Activated naive CD8-positive, alpha-beta T cell (primary cell): Measurements from ENCODE around the gene PNMA8B.
A peak's percentile ranks its signal among the peaks of the same experiment; 100 is the strongest.
"Not testable (repeated sequence)": the region's sequence is repeated elsewhere in the genome, so short reads cannot be mapped to it uniquely, and the experiment has no call there.

Experiments
- H3K27ac Mint-ChIP-seq: one replicate; pipeline ENCODE4 v1.8.0; 2021; ENCODE audit warnings: mixed read lengths
- H3K27me3 Mint-ChIP-seq: one replicate; pipeline ENCODE4 v1.8.0; 2021; ENCODE audit warnings: mixed read lengths
- H3K36me3 Mint-ChIP-seq: one replicate; pipeline ENCODE4 v1.8.0; 2021; ENCODE audit warnings: mixed read lengths
- H3K4me1 Mint-ChIP-seq: one replicate; pipeline ENCODE4 v1.8.0; 2021; ENCODE audit warnings: low read depth, mixed read lengths
- H3K4me3 Mint-ChIP-seq: one replicate; pipeline ENCODE4 v1.8.0; 2021; ENCODE audit warnings: mild to moderate bottlenecking, mixed read lengths
- H3K9me3 Mint-ChIP-seq: one replicate; pipeline ENCODE4 v1.8.0; 2021; ENCODE audit warnings: low read depth, mixed read lengths

Gene PNMA8B

GRCh38 chr19:46522988-46523387, 27.3 kb upstream of the PNMA8B start:
- H3K9me3 Mint-ChIP-seq, H3K27me3 Mint-ChIP-seq: not testable (repeated sequence)
- Mint-ChIP-seq H3K36me3 (peaks cover 14% of the 10 kb centered on the region), H3K27ac (peak overlapping the region; percentile 98), H3K4me3 (peak overlapping the region; percentile 74), H3K4me1 (peaks cover 67% of the 10 kb centered on the region)

- peaks cover 72% of the 10 kb centered on the region for H3K4me1 Mint-ChIP-seq
- no peaks in the 10 kb centered on the region for H3K27me3 Mint-ChIP-seq
- peak overlapping the region; percentile 70 for H3K4me3 Mint-ChIP-seq
- peaks cover 14% of the 10 kb centered on the region for H3K36me3 Mint-ChIP-seq
- H3K9me3 Mint-ChIP-seq = no peaks in the 10 kb centered on the region
- peak overlapping the region; percentile 98 for H3K27ac Mint-ChIP-seq
Observed at GRCh38 chr19:46521241-46521868, 25.7 kb upstream of the PNMA8B start.

GRCh38 chr19:46520616-46521015, 24.9 kb upstream of the PNMA8B start:
- no peaks in the 10 kb centered on the region for H3K9me3 Mint-ChIP-seq
- H3K27ac Mint-ChIP-seq = peak overlapping the region; percentile 76
- peaks cover 11% of the 10 kb centered on the region for H3K36me3 Mint-ChIP-seq
- H3K27me3 Mint-ChIP-seq = no peaks in the 10 kb centered on the region
- H3K4me3 Mint-ChIP-seq = peak overlapping the region; percentile 5
- peaks cover 74% of the 10 kb centered on the region for H3K4me1 Mint-ChIP-seq

GRCh38 chr19:46517471-46517870, 21.8 kb upstream of the PNMA8B start:
- Mint-ChIP-seq H3K27me3 (no peaks in the 10 kb centered on the region), H3K9me3 (no peaks in the 10 kb centered on the region), H3K36me3 (peaks cover 4% of the 10 kb centered on the region), H3K27ac (peak overlapping the region; percentile 61), H3K4me1 (peaks cover 55% of the 10 kb centered on the region), H3K4me3 (no peak overlapping the region)

- Mint-ChIP-seq H3K4me3 (no peak overlapping the region), H3K4me1 (peaks cover 44% of the 10 kb centered on the region), H3K9me3 (no peaks in the 10 kb centered on the region), H3K36me3 (peaks cover 3% of the 10 kb centered on the region), H3K27ac (peak overlapping the region; percentile 78), H3K27me3 (no peaks in the 10 kb centered on the region)
Observed at GRCh38 chr19:46515879-46516350, 20.2 kb upstream of the PNMA8B start.

GRCh38 chr19:46515290-46515609, 19.6 kb upstream of the PNMA8B start:
- Mint-ChIP-seq H3K4me3 (no peak overlapping the region), H3K9me3 (no peaks in the 10 kb centered on the region), H3K4me1 (peaks cover 38% of the 10 kb centered on the region), H3K36me3 (peaks cover 3% of the 10 kb centered on the region), H3K27me3 (no peaks in the 10 kb centered on the region), H3K27ac (no peak overlapping the region)

GRCh38 chr19:46514589-46515289, 19.1 kb upstream of the PNMA8B start:
- no peaks in the 10 kb centered on the region for H3K27me3 Mint-ChIP-seq
- H3K4me1 Mint-ChIP-seq = peaks cover 34% of the 10 kb centered on the region
- no peaks in the 10 kb centered on the region for H3K9me3 Mint-ChIP-seq
- H3K36me3 Mint-ChIP-seq = peaks cover 3% of the 10 kb centered on the region
- no peak overlapping the region for H3K4me3 Mint-ChIP-seq
- no peak overlapping the region for H3K27ac Mint-ChIP-seq

- Mint-ChIP-seq H3K27ac (no peak overlapping the region), H3K27me3 (no peaks in the 10 kb centered on the region)
Observed at GRCh38 chr19:46513461-46514236, 18.0 kb upstream of the PNMA8B start.

GRCh38 chr19:46511237-46511636, 15.6 kb upstream of the PNMA8B start:
- H3K36me3 Mint-ChIP-seq = peaks cover 3% of the 10 kb centered on the region
- no peaks in the 10 kb centered on the region for H3K9me3 Mint-ChIP-seq
- H3K27ac Mint-ChIP-seq = no peak overlapping the region
- peaks cover 7% of the 10 kb centered on the region for H3K27me3 Mint-ChIP-seq
- H3K4me3 Mint-ChIP-seq = no peak overlapping the region
- H3K4me1 Mint-ChIP-seq = peaks cover 12% of the 10 kb centered on the region

More at GRCh38 chr19:46513461-46514236, 18.0 kb upstream of the PNMA8B start:
- H3K9me3 Mint-ChIP-seq = no peaks in the 10 kb centered on the region
- peaks cover 23% of the 10 kb centered on the region for H3K4me1 Mint-ChIP-seq
- H3K4me3 Mint-ChIP-seq = no peak overlapping the region
- H3K36me3 Mint-ChIP-seq = peaks cover 3% of the 10 kb centered on the region

- peaks cover under 1% of the 10 kb centered on the region for H3K4me1 Mint-ChIP-seq
- peaks cover 8% of the 10 kb centered on the region for H3K27me3 Mint-ChIP-seq
- H3K27ac Mint-ChIP-seq = no peak overlapping the region
- peaks cover 3% of the 10 kb centered on the region for H3K36me3 Mint-ChIP-seq
- no peaks in the 10 kb centered on the region for H3K9me3 Mint-ChIP-seq
- H3K4me3 Mint-ChIP-seq = no peak overlapping the region
Observed at GRCh38 chr19:46508206-46508605, 12.5 kb upstream of the PNMA8B start.

GRCh38 chr19:46503848-46504453, 8.3 kb upstream of the PNMA8B start:
- peaks cover 13% of the 10 kb centered on the region for H3K27me3 Mint-ChIP-seq
- H3K4me1 Mint-ChIP-seq = no peaks in the 10 kb centered on the region
- H3K36me3 Mint-ChIP-seq = no peaks in the 10 kb centered on the region
- H3K27ac Mint-ChIP-seq = no peak overlapping the region
- H3K9me3 Mint-ChIP-seq = no peaks in the 10 kb centered on the region
- H3K4me3 Mint-ChIP-seq = no peak overlapping the region

- Mint-ChIP-seq H3K9me3 (no peaks in the 10 kb centered on the region), H3K4me3 (no peak overlapping the region), H3K27ac (no peak overlapping the region), H3K36me3 (no peaks in the 10 kb centered on the region), H3K4me1 (no peaks in the 10 kb centered on the region), H3K27me3 (peaks cover 14% of the 10 kb centered on the region)
Observed at GRCh38 chr19:46502891-46503290, 7.2 kb upstream of the PNMA8B start.

- Mint-ChIP-seq H3K9me3 (no peaks in the 10 kb centered on the region), H3K36me3 (no peaks in the 10 kb centered on the region), H3K4me1 (peaks cover 4% of the 10 kb centered on the region), H3K27ac (no peak overlapping the region), H3K4me3 (no peak overlapping the region), H3K27me3 (peaks cover 7% of the 10 kb centered on the region)
Observed at GRCh38 chr19:46499692-46500091, 4.0 kb upstream of the PNMA8B start.

- H3K27me3 Mint-ChIP-seq = peaks cover 12% of the 10 kb centered on the region
- no peak overlapping the region for H3K27ac Mint-ChIP-seq
- no peaks in the 10 kb centered on the region for H3K9me3 Mint-ChIP-seq
- no peaks in the 10 kb centered on the region for H3K36me3 Mint-ChIP-seq
- H3K4me1 Mint-ChIP-seq = peaks cover 11% of the 10 kb centered on the region
- no peak overlapping the region for H3K4me3 Mint-ChIP-seq
Observed at GRCh38 chr19:46497773-46498172, 2.1 kb upstream of the PNMA8B start.

- Mint-ChIP-seq H3K4me1 (peaks cover 12% of the 10 kb centered on the region), H3K27me3 (peaks cover 13% of the 10 kb centered on the region)
- not testable (repeated sequence) for H3K9me3 Mint-ChIP-seq, H3K36me3 Mint-ChIP-seq, H3K4me3 Mint-ChIP-seq, H3K27ac Mint-ChIP-seq
Observed at GRCh38 chr19:46496886-46497285, 1.2 kb upstream of the PNMA8B start.
